ENCODE data around the gene LYST.

Gene LYST

GRCh38 chr1:235857756-235858155 lies 8.9 kb downstream of the LYST start:
- ChIA-PET POLR2A (no interaction called here), CTCF (interaction anchor here (1.9 to 2.1 kb wide), 2 partner anchors 15 to 114 kb away, joined by 5 to 7 read pairs; no protein-coding TSS in a partner anchor)
- no peak for DNase-seq (ENCODE audit: extremely low spot score)
- TF ChIP-seq LEF1 (IDR thresholded peaks at IDR 0.05; ENCODE audit: borderline replicate concordance) (no peak), SP1 (IDR thresholded peaks at IDR 0.05) (no peak), HDGF (IDR thresholded peaks at IDR 0.05; ENCODE audit: borderline replicate concordance) (no peak), L3MBTL2 (conservative IDR thresholded peaks at IDR 0.05) (no peak), FOXK2 (IDR thresholded peaks at IDR 0.05) (no peak), FOXA1 (IDR thresholded peaks at IDR 0.05) (no peak), TARDBP (IDR thresholded peaks at IDR 0.05) (no peak), PKNOX1 (IDR thresholded peaks at IDR 0.05) (no peak), NFRKB (IDR thresholded peaks at IDR 0.05) (no peak), FOXM1 (IDR thresholded peaks at IDR 0.05; ENCODE audit: borderline replicate concordance) (no peak), ZNF384 (IDR thresholded peaks at IDR 0.05) (no peak), ARNT (IDR thresholded peaks at IDR 0.05) (no peak)

GRCh38 chr1:235855811-235856429 lies 10.8 kb downstream of the LYST start:
- ChIA-PET CTCF (interaction anchor here (0.6 to 2.1 kb wide), 3 partner anchors 10 to 116 kb away, joined by 3 to 7 read pairs (median 3); no protein-coding TSS in a partner anchor), POLR2A (no interaction called here)
- DNase-seq (ENCODE audit: extremely low spot score): no peak
- TF ChIP-seq ZNF384 (IDR thresholded peaks at IDR 0.05) (no peak), HDGF (IDR thresholded peaks at IDR 0.05; ENCODE audit: borderline replicate concordance) (no peak), ARNT (IDR thresholded peaks at IDR 0.05) (no peak)

DNA sequence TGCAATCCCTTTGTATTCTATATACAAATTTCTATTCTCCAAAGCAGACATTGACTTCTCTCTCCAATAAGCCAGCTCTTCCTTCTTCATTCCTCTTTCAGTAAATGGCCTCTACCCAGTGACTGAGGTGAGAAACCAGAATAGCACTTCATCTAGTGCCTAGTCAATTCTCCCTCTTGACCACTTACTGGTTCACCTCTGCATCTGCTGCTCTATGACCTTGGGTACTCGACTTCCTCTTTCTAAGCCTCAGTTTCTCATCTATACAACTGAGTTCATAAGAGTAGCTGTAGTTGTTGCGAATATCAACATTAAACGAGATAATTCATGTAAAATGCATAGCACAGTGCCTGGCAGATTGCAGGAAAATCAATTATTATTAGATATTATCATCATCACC lies 12.4 kb downstream of the LYST start:
- ChIA-PET CTCF (interaction anchor here (0.8 to 1.9 kb wide), 3 partner anchors 8 to 118 kb away, joined by 4 to 6 read pairs (median 6); no protein-coding TSS in a partner anchor), POLR2A (no interaction called here)
- no peak for TF ChIP-seq HDGF (IDR thresholded peaks at IDR 0.05; ENCODE audit: borderline replicate concordance)
- TF ChIP-seq SP1 (IDR thresholded peaks at IDR 0.05): no peak
- no peak for TF ChIP-seq CTBP1 (IDR thresholded peaks at IDR 0.05; ENCODE audit: borderline replicate concordance)
- no peak for TF ChIP-seq ARNT (IDR thresholded peaks at IDR 0.05)
- no peak for TF ChIP-seq PKNOX1 (IDR thresholded peaks at IDR 0.05)
- no peak for TF ChIP-seq FOXM1 (IDR thresholded peaks at IDR 0.05; ENCODE audit: borderline replicate concordance)
- no peak for TF ChIP-seq L3MBTL2 (conservative IDR thresholded peaks at IDR 0.05)
- TF ChIP-seq NFRKB (IDR thresholded peaks at IDR 0.05): no peak
- no peak for TF ChIP-seq FOXA1 (IDR thresholded peaks at IDR 0.05)
- no peak for TF ChIP-seq LEF1 (IDR thresholded peaks at IDR 0.05; ENCODE audit: borderline replicate concordance)
- TF ChIP-seq ZNF384 (IDR thresholded peaks at IDR 0.05): no peak
- no peak for TF ChIP-seq ELF4 (IDR thresholded peaks at IDR 0.05)
- DNase-seq (ENCODE audit: extremely low spot score): no peak

DNA sequence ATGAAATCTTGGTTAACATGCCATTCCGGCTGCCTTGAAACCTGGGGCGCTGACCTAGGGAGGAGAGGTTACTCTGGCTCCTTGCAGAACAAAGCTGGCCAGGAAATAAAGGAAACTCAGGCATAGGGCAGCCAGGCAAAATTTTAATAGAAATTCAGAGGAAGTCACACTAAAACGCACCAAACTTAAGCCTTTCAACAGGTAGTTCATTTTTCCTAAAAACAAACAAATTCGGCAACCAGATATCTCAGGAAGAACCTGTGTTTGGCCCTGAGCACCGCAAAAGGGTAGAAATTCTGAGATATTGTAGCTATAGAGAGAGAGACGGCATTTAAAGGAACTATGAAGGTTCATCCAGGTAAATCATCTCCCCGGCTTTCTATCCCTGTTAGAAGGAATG lies 13.1 kb downstream of the LYST start:
- POLR2A ChIA-PET: interaction anchor here (0.5 to 1.6 kb wide), 2 partner anchors 118 to 349 kb away, joined by 3 to 5 read pairs; no protein-coding TSS in a partner anchor
- CTCF ChIA-PET: interaction anchor here (0.8 to 1.9 kb wide), 4 partner anchors 9 to 118 kb away, joined by 4 to 7 read pairs (median 6); no protein-coding TSS in a partner anchor
- DNase-seq (ENCODE audit: extremely low spot score): no peak
- TF ChIP-seq FOXM1 (IDR thresholded peaks at IDR 0.05; ENCODE audit: borderline replicate concordance) (no peak), SUZ12 (IDR thresholded peaks at IDR 0.05) (no peak), SP1 (IDR thresholded peaks at IDR 0.05) (no peak), ELF4 (IDR thresholded peaks at IDR 0.05) (no peak), LEF1 (IDR thresholded peaks at IDR 0.05; ENCODE audit: borderline replicate concordance) (no peak), HDGF (IDR thresholded peaks at IDR 0.05; ENCODE audit: borderline replicate concordance) (no peak), TARDBP (IDR thresholded peaks at IDR 0.05) (no peak), CTBP1 (IDR thresholded peaks at IDR 0.05; ENCODE audit: borderline replicate concordance) (no peak), L3MBTL2 (conservative IDR thresholded peaks at IDR 0.05) (no peak), ZNF384 (IDR thresholded peaks at IDR 0.05) (no peak), FOXK2 (IDR thresholded peaks at IDR 0.05) (no peak), FOXA1 (IDR thresholded peaks at IDR 0.05) (no peak), PKNOX1 (IDR thresholded peaks at IDR 0.05) (no peak), BHLHE40 (IDR thresholded peaks at IDR 0.05; ENCODE audit: borderline replicate concordance) (no peak), ARNT (IDR thresholded peaks at IDR 0.05) (no peak)

DNA sequence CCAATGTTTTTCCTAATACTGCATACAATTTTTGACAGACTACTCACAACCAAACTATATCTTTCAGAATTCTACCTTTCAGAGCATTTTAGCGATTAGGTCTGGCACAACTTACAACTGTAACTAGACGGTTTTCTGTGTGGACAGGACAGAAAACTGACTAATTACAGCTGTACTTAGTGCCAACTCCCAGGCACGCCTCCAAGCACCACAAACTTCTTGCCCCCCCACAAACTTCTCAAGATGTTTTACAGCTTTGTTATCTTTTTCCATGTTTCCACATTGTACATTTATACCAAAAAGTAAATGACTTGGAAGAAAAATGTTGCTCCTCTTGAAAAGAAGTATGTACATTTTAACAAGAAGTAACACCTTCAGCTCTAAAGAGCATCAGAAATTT lies 13.8 kb downstream of the LYST start:
- CTCF ChIA-PET: interaction anchor here (0.5 to 1.9 kb wide), 3 partner anchors 10 to 748 kb away, joined by 3 to 7 read pairs (median 4); no protein-coding TSS in a partner anchor
- no peak for TF ChIP-seq FOXK2 (IDR thresholded peaks at IDR 0.05)
- no peak for TF ChIP-seq ARNT (IDR thresholded peaks at IDR 0.05)
- no peak for TF ChIP-seq BHLHE40 (IDR thresholded peaks at IDR 0.05; ENCODE audit: borderline replicate concordance)
- no peak for TF ChIP-seq SUZ12 (IDR thresholded peaks at IDR 0.05)
- TF ChIP-seq SP1 (IDR thresholded peaks at IDR 0.05): no peak
- TF ChIP-seq LEF1 (IDR thresholded peaks at IDR 0.05; ENCODE audit: borderline replicate concordance): no peak
- no peak for TF ChIP-seq ELF4 (IDR thresholded peaks at IDR 0.05)
- TF ChIP-seq HDGF (IDR thresholded peaks at IDR 0.05; ENCODE audit: borderline replicate concordance): no peak
- TF ChIP-seq TARDBP (IDR thresholded peaks at IDR 0.05): no peak
- TF ChIP-seq L3MBTL2 (conservative IDR thresholded peaks at IDR 0.05): no peak
- TF ChIP-seq ZNF384 (IDR thresholded peaks at IDR 0.05): no peak
- no peak for TF ChIP-seq FOXM1 (IDR thresholded peaks at IDR 0.05; ENCODE audit: borderline replicate concordance)
- no peak for TF ChIP-seq PKNOX1 (IDR thresholded peaks at IDR 0.05)
- no peak for TF ChIP-seq FOXA1 (IDR thresholded peaks at IDR 0.05)
- TF ChIP-seq CTBP1 (IDR thresholded peaks at IDR 0.05; ENCODE audit: borderline replicate concordance): no peak
- no peak for TF ChIP-seq NFRKB (IDR thresholded peaks at IDR 0.05)
- no peak for DNase-seq (ENCODE audit: extremely low spot score)
- POLR2A ChIA-PET: interaction anchor here (1.6 kb wide), 1 partner anchor 119 kb away, joined by 5 read pairs; no protein-coding TSS in a partner anchor
